Measurements from ENCODE around the gene SYVN1.

- no peak for TF ChIP-seq PKNOX1 (IDR thresholded peaks at IDR 0.05)
- TF ChIP-seq BHLHE40 (IDR thresholded peaks at IDR 0.05; ENCODE audit: borderline replicate concordance): peak; percentile 87
- peak; percentile 31; the same call in 1 of the 2 replicates for TF ChIP-seq FOXM1 (IDR thresholded peaks at IDR 0.05; ENCODE audit: borderline replicate concordance)
These were observed at the start of gene SYVN1 for GRCh38 chr11:65134240-65134951.
